Endothelial cell of umbilical vein (primary cell): ENCODE data around the gene KIZ.

Experiments
- CTCF ChIP-seq, 2 donors: IDR thresholded peaks; 1 replicate in 1 of 2; 2 replicates in 1 of 2; pipeline ENCODE4 v1.5.1; 2011; ENCODE audit warnings: low read length in 2 of 2, mild to moderate bottlenecking in 2 of 2, moderate library complexity in 2 of 2, control low read depth in 1 of 2, inconsistent platforms in 1 of 2, low read depth in 1 of 2; ENCODE audit not compliant: insufficient read depth in 1 of 2; ENCODE audit errors: extremely low read depth in 1 of 2
- EZH2 ChIP-seq: IDR thresholded peaks from 2 replicates; pipeline ENCODE4 v1.6.1; 2012; ENCODE audit warnings: borderline replicate concordance, low read depth, mild to moderate bottlenecking, moderate library complexity, low read length, inconsistent platforms; ENCODE audit not compliant: severe bottlenecking
- POLR2A ChIP-seq: IDR thresholded peaks from 2 replicates; pipeline ENCODE4 v1.6.1; 2012; ENCODE audit warnings: low read depth, mild to moderate bottlenecking, control low read depth, low read length

- no peak for TF ChIP-seq CTCF (IDR thresholded peaks at IDR 0.05; ENCODE audit: extremely low read depth in 1 of 2, insufficient read depth in 1 of 2, low read depth in 1 of 2, low read length in 2 of 2)
- no peak for TF ChIP-seq EZH2
- TF ChIP-seq POLR2A: no peak
Observed at GRCh38 chr20:21185849-21186248, 60.0 kb downstream of the KIZ start.
